Ascending aorta (tissue), 2 donors: ENCODE results near the gene MTHFD2L. TPM values are rescaled to one million over a fixed set of nuclear protein-coding genes. Genes with fewer than 3 reads are reported as not detected.
"Not testable (repeated sequence)": the region's sequence is repeated elsewhere in the genome, so short reads cannot be mapped to it uniquely, and the experiment has no call there.

ENCODE experiments used
- DNase-seq, 2 donors: peaks; one replicate each; pipeline ENCODE4 v3.0.0-alpha.2; 2019; ENCODE audit warnings: low spot score in 2 of 2
- H3K27ac ChIP-seq, 2 donors: fragments of 200-600 bp; sonication (generic); one replicate each; pipeline ENCODE4 v1.5.1; 2016 to 2017; ENCODE audit warnings: mild to moderate bottlenecking in 1 of 2
- H3K27me3 ChIP-seq: fragments of 200-600 bp; sonication (generic); one replicate; pipeline ENCODE4 v1.5.1; 2017
- H3K36me3 ChIP-seq, 2 donors: fragments of 200-600 bp; sonication (generic); one replicate each; pipeline ENCODE4 v1.5.1; 2016
- H3K4me1 ChIP-seq, 2 donors: fragments of 200-600 bp; sonication (generic); one replicate each; pipeline ENCODE4 v1.5.1; 2016 to 2017; ENCODE audit warnings: mild to moderate bottlenecking in 1 of 2
- H3K4me3 ChIP-seq, 2 donors: fragments of 200-600 bp; sonication (generic); one replicate each; pipeline ENCODE4 v1.5.1; 2016 to 2017; ENCODE audit warnings: mild to moderate bottlenecking in 1 of 2
- H3K9me3 ChIP-seq, 2 donors: fragments of 200-600 bp; sonication (generic); one replicate each; pipeline ENCODE4 v1.5.1; 2016
- intact Hi-C: fragments of 100-400 bp; cut with DNase I; formaldehyde crosslinking; loops from one replicate; pipeline ENCODE4 v1.15.1; 2023
- total RNA-seq: library from RNA; depleted of rRNA; stranded (reverse); fragments of >200 nt; gene quantifications from one replicate; pipeline ENCODE4 v1.1.0, GENCODE V29; 2016
- TF ChIP-seq, protein P1 (sequence below), 3 experiments: fragments of 200-600 bp in 2 of 3; fragments of 450-650 bp in 1 of 3; sonication (generic) in 2 of 3; IDR thresholded peaks; one replicate each; pipeline ENCODE4 v1.5.1; 2016 to 2019; ENCODE audit warnings: antibody characterized with exemption in 3 of 3, mild to moderate bottlenecking in 1 of 3, moderate library complexity in 1 of 3

The MTHFD2L gene
- total RNA-seq, 1 donor from 2014 or later: not detected

DNA sequence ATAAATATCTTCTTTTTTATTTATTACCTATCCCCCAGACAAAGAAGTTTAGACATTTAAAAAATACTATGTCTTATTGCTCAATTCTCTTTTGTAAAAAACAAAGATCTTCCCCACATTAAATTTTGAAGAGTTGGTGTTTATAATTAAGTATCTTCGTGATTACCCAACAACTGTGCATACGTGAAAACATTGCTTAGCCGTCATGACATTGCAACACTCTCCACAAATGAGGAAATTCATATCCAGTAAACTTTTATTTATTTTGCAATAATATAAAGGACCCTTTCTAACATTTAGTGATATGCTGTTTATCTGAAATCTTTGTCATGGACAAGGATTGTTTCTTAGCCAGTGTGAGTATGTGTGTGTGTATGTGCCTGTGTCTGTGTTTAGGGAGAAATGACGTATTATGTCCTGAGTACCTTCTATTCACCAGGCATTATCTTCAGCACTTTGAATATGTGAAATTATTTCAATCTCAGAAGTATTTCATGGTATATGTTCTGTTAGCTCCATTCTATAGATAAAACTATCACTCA lies 180.9 kb downstream of the MTHFD2L start:
- intact Hi-C loops: no loop called here
- peaks cover 0 to 6% of the 10 kb centered on the region in 2 donors for H3K9me3 ChIP-seq
- H3K4me1 ChIP-seq: no peaks in the 10 kb centered on the region
- TF ChIP-seq, protein P1, sequence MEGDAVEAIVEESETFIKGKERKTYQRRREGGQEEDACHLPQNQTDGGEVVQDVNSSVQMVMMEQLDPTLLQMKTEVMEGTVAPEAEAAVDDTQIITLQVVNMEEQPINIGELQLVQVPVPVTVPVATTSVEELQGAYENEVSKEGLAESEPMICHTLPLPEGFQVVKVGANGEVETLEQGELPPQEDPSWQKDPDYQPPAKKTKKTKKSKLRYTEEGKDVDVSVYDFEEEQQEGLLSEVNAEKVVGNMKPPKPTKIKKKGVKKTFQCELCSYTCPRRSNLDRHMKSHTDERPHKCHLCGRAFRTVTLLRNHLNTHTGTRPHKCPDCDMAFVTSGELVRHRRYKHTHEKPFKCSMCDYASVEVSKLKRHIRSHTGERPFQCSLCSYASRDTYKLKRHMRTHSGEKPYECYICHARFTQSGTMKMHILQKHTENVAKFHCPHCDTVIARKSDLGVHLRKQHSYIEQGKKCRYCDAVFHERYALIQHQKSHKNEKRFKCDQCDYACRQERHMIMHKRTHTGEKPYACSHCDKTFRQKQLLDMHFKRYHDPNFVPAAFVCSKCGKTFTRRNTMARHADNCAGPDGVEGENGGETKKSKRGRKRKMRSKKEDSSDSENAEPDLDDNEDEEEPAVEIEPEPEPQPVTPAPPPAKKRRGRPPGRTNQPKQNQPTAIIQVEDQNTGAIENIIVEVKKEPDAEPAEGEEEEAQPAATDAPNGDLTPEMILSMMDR (IDR thresholded peaks at IDR 0.05): no peak
- H3K4me3 ChIP-seq: no peak overlapping the region
- no peaks in the 10 kb centered on the region for H3K27me3 ChIP-seq
- no peaks in the 10 kb centered on the region for H3K36me3 ChIP-seq
- H3K27ac ChIP-seq: no peak overlapping the region
- no peak for DNase-seq

DNA sequence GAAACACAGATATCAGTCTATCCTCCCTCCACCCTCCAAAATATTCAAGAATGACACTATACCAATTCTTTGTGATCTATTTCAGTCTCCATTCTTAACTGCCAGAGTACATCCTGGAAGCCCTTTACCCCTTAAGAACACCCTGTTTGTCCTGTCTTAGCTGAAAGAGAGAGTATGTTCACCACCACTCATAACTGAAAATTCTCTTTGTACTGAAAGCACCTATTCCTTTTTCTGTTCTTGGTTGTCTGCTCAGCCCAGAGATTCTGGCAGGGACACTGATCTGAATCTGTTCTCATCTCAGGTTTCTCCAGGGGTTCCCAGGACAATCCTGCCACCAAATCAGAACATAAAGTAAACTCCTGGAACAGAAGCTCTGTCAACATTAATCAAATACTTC lies 181.6 kb downstream of the MTHFD2L start:
- H3K9me3 ChIP-seq: peaks cover 5 to 11% of the 10 kb centered on the region in 2 donors
- no peaks in the 10 kb centered on the region for H3K4me1 ChIP-seq
- no peaks in the 10 kb centered on the region for H3K36me3 ChIP-seq
- TF ChIP-seq, protein P1 (IDR thresholded peaks at IDR 0.05): no peak
- no peak for DNase-seq
- no peak overlapping the region for H3K4me3 ChIP-seq
- H3K27me3 ChIP-seq: no peaks in the 10 kb centered on the region
- intact Hi-C loops: no loop called here
- no peak overlapping the region for H3K27ac ChIP-seq

DNA sequence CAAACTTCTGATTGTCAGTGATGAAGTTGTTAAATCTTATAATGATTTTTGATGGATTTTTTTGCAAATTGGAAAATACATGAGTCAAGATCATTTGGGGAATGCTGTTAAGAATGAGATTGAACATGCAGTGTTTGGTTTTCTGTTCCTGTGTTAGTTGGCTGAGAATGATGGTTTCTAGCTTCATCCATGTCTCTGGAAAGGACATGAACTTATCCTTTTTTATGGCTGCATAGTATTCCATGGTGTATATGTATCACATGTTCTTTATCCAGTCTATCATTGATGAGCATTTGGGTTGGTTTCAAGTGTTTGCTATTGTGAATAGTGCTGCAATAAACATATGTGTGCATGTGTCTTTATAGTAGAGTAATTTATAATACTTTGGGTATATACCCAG lies 182.5 kb downstream of the MTHFD2L start:
- H3K4me3 ChIP-seq, intact Hi-C loops, H3K27ac ChIP-seq, DNase-seq, H3K36me3 ChIP-seq, H3K27me3 ChIP-seq, H3K4me1 ChIP-seq: not testable (repeated sequence)
- H3K9me3 ChIP-seq: peaks cover 8 to 11% of the 10 kb centered on the region in 2 donors

DNA sequence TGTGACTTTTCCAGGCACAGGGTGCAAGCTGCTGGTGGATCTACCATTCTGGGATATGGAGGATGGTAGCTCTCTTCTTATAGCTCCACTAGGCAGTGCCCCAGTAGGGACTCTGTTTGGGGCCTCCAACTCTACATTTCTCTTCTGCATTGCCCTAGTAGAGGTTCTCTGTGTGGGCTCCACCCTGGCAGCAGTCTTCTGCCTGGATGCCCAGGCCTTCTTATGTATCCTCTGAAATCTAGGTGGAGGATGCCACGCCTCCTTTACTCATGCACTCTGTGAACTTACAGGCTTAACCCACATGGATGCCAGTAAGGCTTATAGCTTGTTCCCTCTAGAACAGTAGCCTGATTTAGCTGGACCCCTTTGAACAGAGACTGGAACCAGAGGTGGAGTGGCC lies 186.1 kb downstream of the MTHFD2L start:
- Histone ChIP-seq H3K27me3 (no peaks in the 10 kb centered on the region), H3K27ac (no peak overlapping the region), H3K4me3 (no peak overlapping the region), H3K9me3 (peaks cover 8 to 11% of the 10 kb centered on the region in 2 donors), H3K4me1 (no peaks in the 10 kb centered on the region), H3K36me3 (no peaks in the 10 kb centered on the region)
- intact Hi-C loops: no loop called here
- TF ChIP-seq, protein P1 (IDR thresholded peaks at IDR 0.05): no peak
- no peak for DNase-seq

Other genes with a start within 250 kb of the MTHFD2L start
- gene PF4, start 176.1 kb upstream of the MTHFD2L start, total RNA-seq: 11.7 TPM
- not detected for gene PPBP, start 169.9 kb upstream of the MTHFD2L start, total RNA-seq
- gene CXCL5, start 159.4 kb upstream of the MTHFD2L start, total RNA-seq: not detected
- gene CXCL3, start 119.4 kb upstream of the MTHFD2L start, total RNA-seq: not detected
- 254 TPM for gene CXCL2, start 58.9 kb upstream of the MTHFD2L start, total RNA-seq
- not detected for gene EPGN, start 150.4 kb downstream of the MTHFD2L start, total RNA-seq
- not detected for gene EREG, start 207.0 kb downstream of the MTHFD2L start, total RNA-seq